Motor neuron (in vitro differentiated cells): ENCODE data around the gene SCAPER. TPM values are rescaled to one million over a fixed set of nuclear protein-coding genes. Genes with fewer than 3 reads are reported as not detected.
"Not testable (repeated sequence)": the region's sequence is repeated elsewhere in the genome, so short reads cannot be mapped to it uniquely, and the experiment has no call there.

Source experiments
- ATAC-seq, 8 experiments: fragments of 200-7000 bp; cut with Tn5 transposase; replicated peaks in 6 of 8; 2 replicates each; pipeline ENCODE4 v1.8.0; 2021; ENCODE audit warnings: mild to moderate bottlenecking in 8 of 8, moderate library complexity in 8 of 8
- H3K27ac ChIP-seq, 2 donors: fragments of 250-450 bp; sonication (Bioruptor Pico); 2 replicates each; pipeline ENCODE4 v1.9.0; 2021; ENCODE audit warnings: antibody characterized with exemption in 2 of 2, mild to moderate bottlenecking in 2 of 2, moderate library complexity in 1 of 2
- H3K4me1 ChIP-seq, 2 donors: fragments of 250-450 bp; sonication (Bioruptor Pico); replicated peaks in 1 of 2; 2 replicates each; pipeline ENCODE4 v1.6.1; 2021; ENCODE audit warnings: antibody characterized with exemption in 2 of 2, mild to moderate bottlenecking in 2 of 2, moderate library complexity in 1 of 2
- H3K4me3 ChIP-seq, 5 donors: fragments of 250-450 bp; sonication (Bioruptor Pico); 2 replicates each; pipeline ENCODE4 v1.9.0; 2021; ENCODE audit warnings: antibody characterized with exemption in 5 of 5, mild to moderate bottlenecking in 5 of 5, moderate library complexity in 4 of 5
- WGBS, 10 experiments: fragments of 450-650 bp; shearing (Covaris generic); methylation state at CpG; one replicate each; pipeline ENCODE4 v1.0.0; 2022; 5-methylcytosine and 5-hydroxymethylcytosine counted together
- in situ Hi-C, 9 experiments: fragments of 400-800 bp; cut with MboI; loops; one replicate each; pipeline ENCODE4 v1.15.0; 2021; ENCODE audit warnings: low sequenced_read_pairs in 9 of 9, low pct_unique_long_range_greater_than_20kb in 2 of 9; ENCODE audit not compliant: unreplicated experiment in 9 of 9
- total RNA-seq, 8 experiments: library from RNA; unstranded; fragments of 300-600 nt; gene quantifications; 2 replicates each; pipeline versions ENCODE4 v1.2.3 to v1.2.4, GENCODE V29; 2022

Gene SCAPER
- total RNA-seq, 8 experiments from 2014 or later, result 4.7 to 32.4 (median 22.6) TPM

DNA sequence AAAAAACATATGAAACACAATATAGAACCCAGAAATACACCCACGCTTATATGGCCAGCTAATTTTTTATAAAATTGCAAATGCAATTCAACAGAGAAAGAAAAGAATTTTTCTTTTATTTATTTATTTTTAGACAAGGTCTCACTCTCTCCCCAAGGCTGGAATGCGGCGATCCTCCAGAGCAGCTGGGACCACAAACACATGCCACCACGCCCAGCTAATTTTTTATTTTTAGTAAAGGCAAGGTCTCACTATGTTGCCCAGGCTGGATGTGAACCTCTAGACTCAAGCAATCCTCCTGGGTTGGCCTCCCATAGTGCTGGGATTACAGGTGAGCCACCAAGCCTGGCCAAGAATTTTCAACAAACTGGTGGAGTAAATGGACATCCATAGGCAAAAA lies 117.9 kb downstream of the SCAPER start:
- 59 to 100% (median 99%) methylated on average over 2 to 4 of the region's 4 CpGs for WGBS, 10 experiments
- Histone ChIP-seq H3K4me3 (no peak overlapping the region), H3K27ac (no peak overlapping the region), H3K4me1 (no peaks in the 10 kb centered on the region)
- ATAC-seq, result no peak
- in situ Hi-C loops, result no loop called here

- H3K4me3 ChIP-seq, result no peak overlapping the region
- in situ Hi-C loops, result no loop called here
- no peak for ATAC-seq
These were observed 128.2 kb downstream of the SCAPER start for GRCh38 chr15:76776969-76777368.

DNA sequence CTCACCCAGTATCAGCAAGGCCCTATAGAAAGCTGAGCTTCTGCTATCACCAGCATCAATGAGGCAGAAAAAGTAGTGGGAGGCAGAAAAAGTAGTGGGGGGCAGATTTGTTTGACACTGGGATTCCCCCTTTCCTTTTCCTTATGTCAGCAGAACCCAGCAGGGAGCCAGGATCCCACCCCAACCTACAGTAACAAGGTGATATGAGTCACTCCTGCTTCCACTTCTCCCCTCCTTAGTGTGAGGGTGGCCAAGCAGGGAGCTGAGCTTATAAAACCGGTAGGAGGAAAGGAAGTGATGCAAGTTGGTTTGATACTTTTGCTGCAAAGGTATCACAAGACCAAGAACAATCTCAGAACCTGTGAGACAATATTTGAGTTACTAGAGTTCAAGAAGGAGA lies 128.7 kb downstream of the SCAPER start:
- ATAC-seq, result no peak
- in situ Hi-C loops, result no loop called here
- 50 to 100% (median 100%) methylated on average over 1 of the region's 1 CpG for WGBS, 10 experiments
- H3K4me3 ChIP-seq, result no peak overlapping the region
- H3K4me1 ChIP-seq, result no peaks in the 10 kb centered on the region
- no peak overlapping the region for H3K27ac ChIP-seq

More at GRCh38 chr15:76776969-76777368, 128.2 kb downstream of the SCAPER start:
- Histone ChIP-seq H3K27ac (no peak overlapping the region), H3K4me1 (no peaks in the 10 kb centered on the region)

- no peak for ATAC-seq
- in situ Hi-C loops, result no loop called here
- H3K27ac ChIP-seq, result no peak overlapping the region
- H3K4me3 ChIP-seq, result no peak overlapping the region
- no peaks in the 10 kb centered on the region for H3K4me1 ChIP-seq
- 88 to 100% (median 100%) methylated on average over 1 of the region's 1 CpG for WGBS, 10 experiments
These were observed 131.9 kb downstream of the SCAPER start for GRCh38 chr15:76773234-76773633.

DNA sequence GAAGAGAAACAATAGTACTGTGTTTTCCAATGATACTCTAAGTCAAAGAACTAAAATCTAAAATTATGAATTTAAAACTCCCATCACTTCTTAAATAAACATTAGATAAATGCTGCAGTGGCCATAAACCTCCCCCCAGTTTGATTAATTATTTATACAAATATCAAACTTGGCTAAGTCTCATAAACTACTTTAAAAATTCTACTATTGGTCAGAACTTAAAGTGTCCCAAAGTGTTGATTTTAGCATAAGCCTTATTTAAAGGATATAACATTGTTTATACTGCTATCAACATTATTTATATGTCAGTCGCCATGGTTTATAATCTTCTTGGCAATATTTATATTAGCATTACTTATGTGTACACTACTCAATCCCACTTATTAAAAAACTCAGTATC lies 132.4 kb downstream of the SCAPER start:
- in situ Hi-C loops, result no loop called here
- Histone ChIP-seq H3K4me3 (no peak overlapping the region), H3K27ac (no peak overlapping the region), H3K4me1 (no peaks in the 10 kb centered on the region)
- no peak for ATAC-seq
- WGBS, 10 experiments, result 83 to 100% (median 100%) methylated on average over 1 of the region's 1 CpG; no CpG with 5 or more reads in 1 of the 10 experiments

DNA sequence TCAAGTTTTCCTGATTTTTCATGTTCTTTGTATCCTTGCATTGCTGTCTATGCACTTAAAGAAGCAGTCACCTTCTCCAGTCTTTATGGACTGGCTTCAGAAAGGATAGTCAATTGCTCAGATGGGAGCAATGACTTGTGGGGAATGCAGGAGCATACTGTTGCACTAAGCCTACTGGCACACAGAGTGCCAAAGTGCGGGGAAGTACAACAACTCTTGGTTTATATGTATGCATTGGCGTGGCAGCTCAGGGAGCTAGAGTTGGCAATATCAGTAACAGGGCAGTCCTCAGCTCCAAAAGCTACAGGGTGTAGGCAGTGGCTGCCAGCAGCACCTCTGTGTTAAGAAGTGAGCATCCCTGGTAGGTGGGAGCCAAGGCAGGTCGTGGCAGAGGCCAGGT lies 141.1 kb downstream of the SCAPER start:
- WGBS, 10 experiments, result 80 to 100% (median 100%) methylated on average over 1 to 3 of the region's 3 CpGs; no CpG with 5 or more reads in 2 of the 10 experiments
- no peak overlapping the region for H3K27ac ChIP-seq
- in situ Hi-C loops, result no loop called here
- H3K4me3 ChIP-seq, result no peak overlapping the region
- ATAC-seq, result no peak
- no peaks in the 10 kb centered on the region for H3K4me1 ChIP-seq

DNA sequence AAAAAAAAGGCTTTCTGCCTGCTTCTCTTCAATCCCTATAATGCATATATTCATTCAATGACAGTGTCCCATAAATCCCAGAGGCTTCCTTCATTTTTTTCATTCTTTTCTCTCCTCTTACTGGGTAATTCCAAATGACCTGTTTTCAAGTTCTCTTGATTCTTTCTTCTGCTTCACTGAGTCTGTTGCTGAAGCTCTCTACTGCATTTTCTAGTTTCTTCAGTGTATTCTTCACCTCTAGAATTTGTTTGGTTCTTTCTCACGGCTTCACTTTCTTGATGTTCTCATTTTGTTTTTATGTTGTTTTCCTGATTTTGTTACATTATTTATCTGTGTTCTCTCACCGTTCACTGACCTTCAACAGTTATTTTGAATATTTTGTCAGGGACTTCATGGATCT lies 141.6 kb downstream of the SCAPER start:
- no peak for ATAC-seq
- WGBS, 10 experiments, result 89 to 100% (median 100%) methylated on average over 1 to 2 of the region's 2 CpGs
- in situ Hi-C loops, result no loop called here
- Histone ChIP-seq H3K4me1 (no peaks in the 10 kb centered on the region), H3K27ac (no peak overlapping the region), H3K4me3 (no peak overlapping the region)

DNA sequence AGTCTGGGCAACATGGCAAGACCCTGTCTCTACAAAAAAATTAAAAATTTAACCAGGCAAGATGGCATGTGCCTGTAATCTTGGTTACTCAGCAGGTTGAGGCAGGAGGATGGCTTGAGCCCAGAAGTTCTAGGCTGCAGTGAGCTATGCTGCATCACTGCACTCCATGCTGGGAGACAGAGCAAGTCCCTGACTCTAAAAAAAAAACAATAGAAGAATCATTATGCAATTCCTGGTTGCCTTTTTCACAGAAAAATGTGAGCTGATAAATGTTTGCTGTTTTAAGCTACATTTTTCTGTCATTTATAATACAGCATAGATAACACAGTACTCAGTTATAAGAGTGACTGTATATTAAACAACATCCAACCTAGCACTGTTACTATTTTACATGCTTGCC lies 148.8 kb downstream of the SCAPER start:
- no peaks in the 10 kb centered on the region for H3K4me1 ChIP-seq
- no peak overlapping the region for H3K27ac ChIP-seq
- in situ Hi-C loops, result no loop called here
- H3K4me3 ChIP-seq, result no peak overlapping the region
- ATAC-seq, result no peak

DNA sequence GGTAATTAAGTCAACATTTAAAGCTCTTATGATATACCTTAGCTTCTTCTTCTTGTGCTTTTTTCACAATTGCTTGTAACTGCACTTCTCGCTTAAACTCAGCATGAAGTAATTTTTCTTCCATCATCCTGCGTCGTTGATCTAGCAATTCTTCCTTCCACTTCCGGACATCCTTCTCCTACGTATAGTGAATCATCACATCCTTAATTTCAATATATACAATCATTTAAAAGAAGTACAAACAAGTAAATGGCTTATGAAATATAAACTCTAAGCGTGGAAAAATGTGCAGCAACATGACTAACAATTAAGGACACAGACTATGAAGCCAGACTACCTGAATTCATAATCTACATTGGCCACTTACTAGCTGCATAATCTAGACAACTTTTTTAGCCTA lies 151.4 kb downstream of the SCAPER start:
- Histone ChIP-seq H3K4me1 (no peaks in the 10 kb centered on the region), H3K4me3 (no peak overlapping the region), H3K27ac (no peak overlapping the region)
- in situ Hi-C loops, result no loop called here
- 87 to 100% (median 93%) methylated on average over 1 to 6 of the region's 6 CpGs for WGBS, 10 experiments
- no peak for ATAC-seq

DNA sequence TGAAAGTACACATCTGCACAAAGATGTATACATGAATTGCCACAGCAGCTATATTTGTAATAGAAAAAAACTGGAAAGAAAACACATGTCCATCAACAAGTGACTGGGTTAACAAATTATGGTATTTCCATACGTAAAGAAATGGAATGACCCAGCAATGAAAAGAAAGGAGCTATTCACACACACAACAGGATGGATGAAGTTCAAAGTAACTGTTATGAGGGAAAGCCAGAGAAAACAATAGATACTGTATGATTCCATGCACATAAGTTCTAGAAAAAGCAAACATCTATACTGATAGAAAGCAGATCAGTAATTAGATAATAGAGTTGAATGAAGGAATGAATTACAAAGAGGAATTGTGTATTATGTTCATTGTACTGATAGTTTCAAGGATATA lies 152.0 kb downstream of the SCAPER start:
- Histone ChIP-seq H3K4me1 (no peaks in the 10 kb centered on the region), H3K27ac (no peak overlapping the region), H3K4me3 (no peak overlapping the region)
- WGBS, 10 experiments, result 73 to 100% (median 100%) methylated on average over 1 of the region's 1 CpG; no CpG with 5 or more reads in 2 of the 10 experiments
- in situ Hi-C loops, result no loop called here
- no peak for ATAC-seq

DNA sequence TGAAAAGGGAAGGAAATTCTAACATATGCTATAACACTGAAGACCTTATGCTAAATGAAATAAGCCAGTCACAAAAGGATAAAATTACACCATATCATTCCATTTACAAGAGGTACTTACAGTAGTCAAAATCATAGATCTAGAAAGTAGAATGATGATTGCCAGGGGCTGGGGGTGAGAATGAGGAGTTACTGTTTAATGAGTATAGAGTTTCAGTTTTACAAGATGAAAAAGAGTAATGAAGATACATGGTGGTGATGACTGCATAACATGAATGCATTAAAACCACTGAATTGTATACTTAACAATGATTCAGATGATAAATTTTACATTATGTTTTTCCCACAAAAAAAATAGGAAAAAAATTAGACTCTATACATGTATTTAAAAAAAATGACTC lies 152.6 kb downstream of the SCAPER start:
- H3K4me3 ChIP-seq, result no peak overlapping the region
- H3K4me1 ChIP-seq, result no peaks in the 10 kb centered on the region
- in situ Hi-C loops, result no loop called here
- no peak overlapping the region for H3K27ac ChIP-seq
- ATAC-seq, result no peak

DNA sequence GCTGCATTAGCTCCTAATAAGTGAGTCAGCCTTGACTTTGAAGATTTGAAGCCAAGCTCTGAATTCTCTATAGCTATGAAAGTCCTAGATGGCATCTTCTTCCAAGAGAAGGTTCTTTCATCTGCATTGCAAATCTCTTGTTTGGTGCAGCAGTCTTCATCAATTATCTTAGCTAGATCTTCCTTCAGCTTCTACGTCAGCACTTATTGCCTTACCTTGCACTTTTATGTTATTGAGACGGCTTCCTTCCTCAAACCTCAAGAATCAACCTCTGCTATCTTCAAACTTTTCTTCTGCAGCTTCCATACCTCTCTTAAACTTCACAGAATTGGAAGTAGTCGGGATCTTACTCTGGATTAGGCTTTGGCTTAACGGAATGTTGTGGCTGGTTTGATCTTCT lies 167.6 kb downstream of the SCAPER start:
- ATAC-seq, result no peak
- Histone ChIP-seq H3K27ac (no peak overlapping the region), H3K4me3 (no peak overlapping the region), H3K4me1 (no peaks in the 10 kb centered on the region)
- in situ Hi-C loops, result no loop called here
- 89 to 100% (median 95%) methylated on average over 1 to 4 of the region's 4 CpGs; no CpG with 5 or more reads in 1 of the 10 experiments for WGBS, 10 experiments

DNA sequence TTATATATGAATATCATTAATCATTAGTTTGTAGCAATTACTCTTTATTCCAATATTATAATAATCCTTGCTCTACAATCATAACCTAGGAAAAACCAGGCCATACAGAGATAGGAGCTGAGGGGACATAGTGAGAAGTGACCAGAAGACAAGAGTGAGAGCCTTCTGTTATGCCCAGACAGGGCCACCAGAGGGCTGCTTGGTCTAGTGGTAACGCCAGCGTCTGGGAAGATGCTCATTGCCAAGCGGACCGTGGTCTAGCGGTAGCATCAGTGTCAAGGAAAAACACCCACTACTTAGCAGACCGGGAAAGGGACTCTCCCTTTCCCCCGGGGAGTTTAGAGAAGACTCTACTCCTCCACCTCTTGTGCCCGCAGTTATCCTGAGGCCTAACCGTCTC lies 172.8 kb downstream of the SCAPER start:
- in situ Hi-C loops, H3K4me1 ChIP-seq, H3K4me3 ChIP-seq, ATAC-seq, H3K27ac ChIP-seq: not testable (repeated sequence)
- WGBS, 10 experiments, result 80 to 100% methylated on average over 1 to 2 of the region's 9 CpGs; no CpG with 5 or more reads in 8 of the 10 experiments

DNA sequence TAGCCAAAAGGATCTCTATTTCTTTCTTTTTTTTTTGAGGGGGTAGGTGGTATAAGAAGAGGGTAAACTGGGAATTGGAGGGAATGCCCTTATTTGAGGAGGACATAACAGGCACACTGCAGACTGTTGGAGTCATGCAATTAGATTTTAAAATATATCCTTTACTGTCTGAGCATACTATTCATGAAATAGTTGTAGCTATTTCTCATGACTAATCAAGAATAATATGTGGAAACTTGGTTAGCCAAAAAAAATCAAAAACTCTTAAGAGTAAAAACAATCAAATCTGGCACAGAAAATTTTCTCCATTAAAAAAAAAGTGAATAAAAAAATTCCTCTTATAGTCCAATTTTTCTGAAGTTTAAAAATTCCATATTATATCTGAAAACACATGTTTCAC lies 174.9 kb downstream of the SCAPER start:
- in situ Hi-C loops, result no loop called here
- Histone ChIP-seq H3K4me3 (no peak overlapping the region), H3K27ac (no peak overlapping the region), H3K4me1 (no peaks in the 10 kb centered on the region)
- ATAC-seq, result no peak

GRCh38 chr15:76718863-76719262 lies 186.3 kb downstream of the SCAPER start:
- Histone ChIP-seq H3K27ac (no peak overlapping the region), H3K4me3 (no peak overlapping the region), H3K4me1 (no peaks in the 10 kb centered on the region)
- no peak for ATAC-seq
- in situ Hi-C loops, result no loop called here
